Left cardiac atrium (tissue), 4 donors: ENCODE results near the gene ARHGAP9. TPM values are rescaled to one million over a fixed set of nuclear protein-coding genes. Genes with fewer than 3 reads are reported as not detected.
"Not testable (repeated sequence)": the region's sequence is repeated elsewhere in the genome, so short reads cannot be mapped to it uniquely, and the experiment has no call there.

ENCODE experiments used
- ATAC-seq, 2 donors: fragments of 200-7000 bp; cut with Tn5 transposase; one replicate each; pipeline ENCODE4 v1.9.1; 2020; ENCODE audit warnings: mild to moderate bottlenecking in 2 of 2, moderate library complexity in 2 of 2
- DNase-seq: peaks from one replicate; pipeline ENCODE4 v3.0.0-alpha.2; 2020
- intact Hi-C, 2 donors: fragments of 100-400 bp; cut with DNase I; formaldehyde crosslinking; loops; one replicate each; pipeline versions ENCODE4 v1.14.1 to v1.15.1; 2022 to 2023
- total RNA-seq, 2 donors: library from RNA; stranded (reverse); fragmentation: NEBNext Ultra II Directional; extraction: Animal tissue kit (Norgen Biotek cat#: 25700); gene quantifications; one replicate each; pipeline ENCODE4 v1.2.1, GENCODE V29; 2021
- donor health status: DM: no; HTN: yes; CAD: no.
- donor health status: DM: no; HTN: yes; CAD: no; lungs with severe emphysema.
- donor health status: DM: yes; HTN: yes; CAD: no.
- donor health status: Dilated cardiomyopathy.

ARHGAP9 gene
- total RNA-seq, 2 donors from 2014 or later = 8.0 to 15.2 TPM

DNA sequence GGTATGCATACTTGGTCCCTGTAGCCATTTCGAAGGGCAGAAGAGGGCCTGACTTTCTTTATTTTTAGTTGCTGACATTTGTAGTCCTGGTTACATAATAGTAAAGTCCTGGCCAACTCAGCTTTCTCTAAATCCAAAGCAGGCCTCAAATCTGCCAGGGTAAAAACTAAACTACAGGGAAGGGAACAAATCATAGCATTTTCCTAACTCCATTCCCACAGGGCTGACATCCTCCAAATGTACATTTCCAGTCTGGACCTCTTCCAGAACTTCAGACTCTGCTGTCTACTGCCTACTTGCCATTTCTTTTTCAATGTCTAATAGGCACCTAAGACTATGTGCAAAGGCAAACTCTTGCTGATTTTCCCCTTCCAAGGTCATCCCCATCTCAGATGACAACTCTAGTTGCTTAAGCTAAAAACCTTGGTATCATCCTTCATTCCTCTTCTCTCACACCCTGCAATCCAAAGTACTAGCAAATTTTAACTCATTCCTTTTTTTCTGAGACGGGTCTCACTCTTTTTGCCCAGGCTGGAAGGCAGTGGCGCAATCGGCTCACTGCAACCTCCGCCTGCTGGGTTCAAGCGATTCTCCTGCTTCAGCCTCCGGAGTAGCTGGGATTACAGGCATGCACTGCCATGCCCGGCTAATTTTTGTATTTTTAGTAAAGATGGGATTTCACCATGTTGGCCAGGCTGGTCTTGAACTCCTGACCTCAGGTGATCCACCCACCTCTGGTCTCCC, 38.7 kb upstream of the ARHGAP9 start:
- no peak for ATAC-seq
- intact Hi-C loops = no loop called here
- no peak for DNase-seq

DNA sequence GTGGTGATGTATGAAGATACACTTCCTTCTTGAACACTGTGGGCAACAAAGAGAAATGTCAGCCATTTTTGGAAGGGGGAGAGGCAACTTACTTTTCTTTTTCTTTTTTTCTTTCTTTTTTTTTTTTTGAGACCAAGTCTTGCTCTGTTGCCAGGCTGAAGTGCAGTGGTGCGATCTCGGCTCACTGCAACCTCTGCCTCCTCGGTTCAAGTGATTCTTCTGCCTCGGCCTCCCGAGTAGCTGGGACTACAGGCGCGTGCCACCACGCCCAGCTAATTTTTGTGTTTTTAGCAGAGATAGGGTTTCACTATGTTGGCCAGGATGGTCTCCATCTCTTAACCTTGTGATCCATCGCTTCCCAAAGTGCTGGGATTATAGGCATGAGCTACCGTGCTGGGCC, 38.1 kb upstream of the ARHGAP9 start:
- DNase-seq, ATAC-seq, intact Hi-C loops: not testable (repeated sequence)

DNA sequence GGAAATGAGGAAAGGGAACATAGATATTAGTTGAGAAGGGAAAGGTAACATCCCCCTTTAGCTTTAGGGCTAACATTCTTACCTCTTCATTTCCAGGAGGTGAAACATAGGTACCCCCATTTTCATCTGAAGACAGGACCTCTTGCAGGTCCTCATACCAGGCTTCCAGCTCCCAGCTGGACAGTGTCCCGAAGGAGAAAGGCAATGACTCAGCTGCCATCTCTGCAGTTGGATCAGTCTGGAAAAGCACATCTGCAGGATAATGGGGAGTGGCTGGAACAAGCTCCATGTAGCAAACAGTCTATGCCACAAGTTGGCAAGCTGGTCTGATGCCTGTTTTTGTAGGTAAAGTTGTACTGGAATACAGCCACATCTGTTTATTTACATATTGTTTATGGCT, 37.5 kb upstream of the ARHGAP9 start:
- intact Hi-C loops = no loop called here
- DNase-seq (no peak), ATAC-seq (no peak)

DNA sequence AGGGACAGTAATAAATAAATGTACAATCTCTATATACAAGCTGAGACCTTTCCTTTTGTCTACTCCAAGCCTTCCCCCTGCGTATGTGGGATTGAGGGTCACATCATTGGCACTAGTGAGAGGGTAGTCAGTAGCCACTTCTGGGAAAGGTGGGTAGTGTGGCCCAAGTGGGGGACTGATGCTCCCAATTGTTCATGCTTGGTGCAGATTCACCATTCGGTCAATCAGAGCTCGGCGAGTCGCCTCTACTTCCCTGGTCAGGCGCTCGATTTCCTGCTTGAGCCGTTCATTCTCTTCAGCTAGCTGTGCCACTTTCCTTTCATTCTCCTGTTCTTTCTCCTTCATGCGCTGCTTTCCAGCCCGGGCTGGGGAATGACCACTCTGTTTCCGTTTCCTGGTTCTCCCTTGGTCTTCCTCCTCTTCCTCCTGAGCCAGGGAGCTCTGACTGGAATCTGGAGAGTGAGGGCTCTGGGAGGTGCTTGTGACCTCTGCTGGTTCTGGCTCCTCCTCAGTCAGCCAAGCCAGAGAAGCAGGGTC, 37.0 kb upstream of the ARHGAP9 start:
- no peak for DNase-seq
- intact Hi-C loops = no loop called here

DNA sequence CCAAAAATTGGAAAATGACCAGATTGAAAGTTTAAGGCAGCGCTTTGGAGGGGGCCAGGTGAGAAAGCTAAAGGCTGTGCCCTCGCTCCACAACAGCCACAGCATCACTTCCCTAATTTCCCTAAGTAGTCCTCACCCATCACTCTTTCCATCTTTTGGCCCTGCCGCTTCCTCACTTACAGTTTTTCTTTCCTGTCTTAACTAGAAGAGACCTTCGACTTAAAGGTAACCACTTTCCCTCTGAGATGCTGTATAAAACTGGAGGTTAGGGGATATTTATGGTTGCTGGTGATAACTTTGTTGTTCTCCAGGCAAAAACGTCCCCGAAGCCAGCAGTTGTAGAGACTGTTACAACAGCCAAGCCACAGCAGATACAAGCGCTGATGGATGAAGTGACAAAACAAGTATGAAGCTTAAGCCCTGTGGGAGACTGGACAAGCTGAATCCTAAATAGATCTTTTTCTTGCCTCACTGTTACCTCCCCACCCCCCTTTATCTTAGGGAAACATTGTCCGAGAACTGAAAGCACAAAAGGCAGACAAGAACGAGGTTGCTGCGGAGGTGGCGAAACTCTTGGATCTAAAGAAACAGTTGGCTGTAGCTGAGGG, 36.4 kb upstream of the ARHGAP9 start:
- ATAC-seq = no peak
- intact Hi-C loops = no loop called here
- DNase-seq = no peak

More for the DNA sequence above, 37.0 kb upstream of the ARHGAP9 start:
- ATAC-seq = no peak

DNA sequence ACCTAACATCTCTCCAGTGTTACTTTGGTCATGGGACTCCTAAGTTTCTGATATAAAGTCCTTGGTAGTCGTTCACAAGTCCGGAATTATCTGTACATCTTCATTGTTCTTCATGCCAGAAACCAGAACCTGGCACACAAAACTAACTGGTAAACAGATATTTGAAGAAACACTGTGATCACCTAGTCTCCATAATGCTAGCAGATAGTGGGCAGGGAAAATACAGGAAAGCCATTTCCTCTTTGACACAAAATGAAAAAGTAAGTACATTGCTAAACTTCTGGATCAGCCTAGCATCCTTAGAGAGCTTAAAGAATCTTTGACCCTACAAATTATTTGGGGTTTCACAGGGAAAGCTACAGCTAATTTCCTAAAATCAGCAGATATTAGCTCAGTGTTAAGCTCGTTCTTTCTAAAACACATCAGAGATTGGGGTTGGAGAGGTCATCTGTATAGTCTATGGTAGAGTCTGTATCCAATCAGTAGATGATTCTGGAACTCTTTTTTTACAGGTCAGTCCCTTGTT, 35.8 kb upstream of the ARHGAP9 start:
- no peak for DNase-seq
- intact Hi-C loops = no loop called here
- no peak for ATAC-seq

DNA sequence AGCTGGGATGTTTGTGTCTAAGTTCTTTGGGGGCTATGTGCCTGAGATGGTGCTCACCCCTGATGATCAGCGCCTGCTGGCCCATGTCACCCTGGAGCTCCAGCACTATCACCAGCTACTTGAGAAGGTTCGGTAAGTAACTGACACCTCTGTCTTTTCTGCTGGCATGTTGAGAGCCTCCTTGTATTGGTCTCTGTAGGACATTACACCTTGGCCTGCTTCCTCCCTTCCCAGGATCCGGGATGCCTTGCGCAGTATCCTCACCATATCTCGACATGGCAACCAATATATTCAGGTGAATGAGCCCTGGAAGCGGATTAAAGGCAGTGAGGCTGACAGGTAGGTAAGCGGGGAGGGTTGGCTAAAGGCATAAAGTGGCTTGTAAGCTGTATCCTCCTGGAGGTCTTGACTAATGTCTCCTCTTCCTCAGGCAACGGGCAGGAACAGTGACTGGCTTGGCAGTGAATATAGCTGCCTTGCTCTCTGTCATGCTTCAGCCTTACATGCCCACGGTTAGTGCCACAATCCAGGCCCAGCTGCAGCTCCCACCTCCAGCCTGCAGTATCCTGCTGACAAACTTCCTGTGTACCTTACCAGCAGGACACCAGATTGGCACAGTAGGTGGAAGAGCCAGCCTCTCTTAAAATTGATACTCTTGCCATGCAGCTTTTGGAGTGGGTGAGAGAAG, 35.2 kb upstream of the ARHGAP9 start:
- DNase-seq = no peak
- intact Hi-C loops = no loop called here
- no peak for ATAC-seq

DNA sequence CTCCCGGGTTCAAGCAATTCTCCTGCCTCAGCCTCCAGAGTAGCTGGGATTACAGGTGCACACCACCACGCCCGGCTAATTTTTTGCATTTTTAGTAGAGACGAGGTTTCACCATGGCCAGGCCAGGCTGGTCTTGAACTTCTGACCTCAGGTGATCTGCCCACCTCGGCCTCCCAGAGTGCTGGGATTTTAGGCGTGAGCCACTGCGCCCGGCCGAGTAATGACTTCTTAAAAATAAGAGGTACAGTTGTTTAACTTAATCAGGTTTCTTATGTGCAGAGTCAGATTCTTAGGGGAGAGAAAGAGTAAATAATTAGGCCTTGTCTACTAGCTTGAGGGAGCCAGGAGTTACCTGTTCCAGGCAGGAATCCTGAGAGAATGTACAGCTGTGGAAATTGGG, 34.6 kb upstream of the ARHGAP9 start:
- intact Hi-C loops, DNase-seq, ATAC-seq: not testable (repeated sequence)

DNA sequence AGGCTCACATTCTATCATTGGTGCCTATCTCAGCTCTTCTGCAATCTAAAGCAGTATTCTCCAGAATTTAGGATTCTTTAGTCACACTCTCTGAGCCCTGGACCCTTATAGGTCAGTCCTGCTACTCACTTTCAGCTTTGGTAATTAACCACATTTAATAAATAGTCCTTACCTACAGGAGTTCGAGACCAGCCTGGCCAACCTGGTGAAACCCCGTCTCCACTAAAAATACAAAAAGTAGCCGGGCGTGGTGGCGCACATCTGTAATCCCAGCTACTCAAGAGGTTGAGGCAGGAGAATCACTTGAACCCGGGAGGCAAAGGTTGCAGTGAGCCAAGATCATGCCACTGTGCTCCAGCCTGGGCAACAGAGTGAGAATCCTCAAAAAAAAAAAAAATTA, 34.0 kb upstream of the ARHGAP9 start:
- ATAC-seq, DNase-seq, intact Hi-C loops: not testable (repeated sequence)

DNA sequence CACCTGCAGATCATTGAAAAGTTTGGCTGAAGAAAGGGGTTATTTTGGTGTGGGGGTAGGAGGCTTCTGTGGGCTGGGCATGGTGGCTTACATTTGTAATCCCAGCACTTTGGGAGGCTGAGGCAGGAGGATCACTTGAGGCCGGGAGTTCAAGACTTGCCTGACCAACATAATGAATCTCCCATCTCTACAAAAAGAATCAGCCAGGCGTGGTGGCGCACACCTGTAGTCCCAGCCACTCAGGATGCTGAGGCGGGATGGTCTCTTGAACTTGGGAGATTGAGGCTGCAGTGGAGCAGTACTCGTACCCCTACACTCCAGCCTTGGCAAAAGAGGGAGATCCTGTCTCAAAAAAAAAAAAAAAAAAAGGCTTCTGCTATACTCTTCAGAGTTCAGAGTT, 33.6 kb upstream of the ARHGAP9 start:
- intact Hi-C loops = no loop called here
- DNase-seq (no peak), ATAC-seq (no peak)

DNA sequence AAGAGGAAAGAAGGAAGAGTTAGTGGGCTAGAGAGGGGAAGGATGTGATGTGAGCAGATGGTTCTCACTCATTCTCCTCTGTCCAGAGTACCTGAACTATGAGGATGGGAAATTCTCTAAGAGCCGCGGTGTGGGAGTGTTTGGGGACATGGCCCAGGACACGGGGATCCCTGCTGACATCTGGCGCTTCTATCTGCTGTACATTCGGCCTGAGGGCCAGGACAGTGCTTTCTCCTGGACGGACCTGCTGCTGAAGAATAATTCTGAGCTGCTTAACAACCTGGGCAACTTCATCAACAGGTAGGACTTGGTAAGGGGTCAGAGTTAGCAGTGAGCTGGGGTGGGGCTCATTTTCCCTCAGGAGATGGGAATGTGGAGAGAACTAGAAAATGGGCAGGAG, 33.0 kb upstream of the ARHGAP9 start:
- ATAC-seq (no peak), DNase-seq (no peak)
- intact Hi-C loops = no loop called here

DNA sequence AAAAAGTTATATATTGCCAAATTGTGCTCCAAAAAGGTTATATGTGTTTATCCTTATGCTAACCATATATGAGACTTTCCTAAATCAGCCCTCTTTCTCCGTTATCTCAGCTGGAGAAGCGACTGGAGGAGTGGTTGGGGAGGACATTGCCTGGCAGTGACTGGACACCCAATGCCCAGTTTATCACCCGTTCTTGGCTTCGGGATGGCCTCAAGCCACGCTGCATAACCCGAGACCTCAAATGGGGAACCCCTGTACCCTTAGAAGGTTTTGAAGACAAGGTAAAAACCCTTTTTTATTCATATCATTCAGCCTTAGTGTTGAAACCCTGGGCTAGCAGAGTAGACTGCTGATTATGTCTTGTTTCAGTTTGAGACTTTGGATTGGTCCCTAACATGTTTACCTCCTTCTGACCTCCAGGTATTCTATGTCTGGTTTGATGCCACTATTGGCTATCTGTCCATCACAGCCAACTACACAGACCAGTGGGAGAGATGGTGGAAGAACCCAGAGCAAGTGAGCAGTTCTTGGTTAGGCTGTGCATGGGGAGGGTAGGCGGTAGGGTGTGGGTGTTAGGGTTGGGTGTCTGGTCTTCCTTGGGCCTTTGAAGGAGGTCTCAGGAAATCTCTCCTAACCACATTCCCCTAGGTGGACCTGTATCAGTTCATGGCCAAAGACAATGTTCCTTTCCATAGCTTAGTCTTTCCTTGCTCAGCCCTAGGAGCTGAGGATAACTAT, 32.1 kb upstream of the ARHGAP9 start:
- ATAC-seq = no peak
- intact Hi-C loops = no loop called here
- no peak for DNase-seq

DNA sequence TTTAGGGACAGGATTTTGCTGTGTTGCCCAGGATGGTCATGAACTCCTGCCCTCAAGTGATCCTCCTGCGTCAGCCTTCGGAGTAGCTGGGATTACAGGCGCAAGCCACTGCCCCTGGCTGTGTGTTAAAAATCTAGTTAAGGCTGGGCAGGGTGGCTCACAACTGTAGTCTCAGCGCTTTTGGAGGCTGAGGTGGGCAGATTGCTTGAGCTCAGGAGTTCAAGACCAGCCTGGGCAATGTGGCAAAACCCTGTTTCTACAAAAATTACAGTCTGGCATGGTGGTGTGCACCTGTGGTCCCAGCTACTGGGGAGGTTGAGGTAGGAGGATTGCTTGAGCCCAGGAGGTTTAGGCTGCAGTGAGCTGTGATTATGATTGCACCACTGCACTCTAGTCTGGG, 31.5 kb upstream of the ARHGAP9 start:
- no peak for DNase-seq
- no peak for ATAC-seq
- intact Hi-C loops = no loop called here

DNA sequence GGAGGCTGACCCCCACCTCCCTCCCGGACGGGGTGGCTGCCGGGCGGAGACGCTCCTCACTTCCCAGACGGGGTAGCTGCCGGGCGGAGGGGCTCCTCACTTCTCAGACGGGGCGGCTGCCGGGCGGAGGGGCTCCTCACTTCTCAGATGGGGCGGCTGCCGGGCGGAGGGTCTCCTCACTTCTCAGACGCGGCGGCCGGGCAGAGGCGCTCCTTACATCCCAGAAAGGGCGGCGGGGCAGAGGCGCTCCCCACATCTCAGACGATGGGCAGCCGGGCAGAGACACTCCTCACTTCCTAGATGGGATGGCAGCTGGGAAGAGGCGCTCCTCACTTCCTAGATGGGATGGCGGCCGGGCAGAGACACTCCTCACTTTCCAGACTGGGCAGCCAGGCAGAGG, 28.1 kb upstream of the ARHGAP9 start:
- intact Hi-C loops, ATAC-seq, DNase-seq: not testable (repeated sequence)

DNA sequence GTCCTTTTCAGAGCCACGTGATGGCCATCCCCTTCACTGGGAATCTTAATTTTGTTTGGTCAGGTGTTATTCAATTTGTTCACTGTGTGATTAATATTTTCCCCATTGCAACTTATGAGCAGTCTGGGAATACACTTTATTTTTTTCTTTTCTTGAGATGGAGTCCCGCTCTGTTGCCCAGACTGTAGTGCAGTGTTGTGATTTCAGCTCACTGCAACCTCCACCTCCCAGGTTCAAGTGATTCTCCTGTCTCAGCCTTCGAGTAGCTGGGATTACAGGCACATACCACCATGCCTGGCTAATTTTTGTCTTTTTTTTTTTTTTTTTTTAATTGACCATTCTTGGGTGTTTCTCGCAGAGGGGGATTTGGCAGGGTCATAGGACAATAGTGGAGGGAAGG, 26.9 kb upstream of the ARHGAP9 start:
- DNase-seq, ATAC-seq, intact Hi-C loops: not testable (repeated sequence)

DNA sequence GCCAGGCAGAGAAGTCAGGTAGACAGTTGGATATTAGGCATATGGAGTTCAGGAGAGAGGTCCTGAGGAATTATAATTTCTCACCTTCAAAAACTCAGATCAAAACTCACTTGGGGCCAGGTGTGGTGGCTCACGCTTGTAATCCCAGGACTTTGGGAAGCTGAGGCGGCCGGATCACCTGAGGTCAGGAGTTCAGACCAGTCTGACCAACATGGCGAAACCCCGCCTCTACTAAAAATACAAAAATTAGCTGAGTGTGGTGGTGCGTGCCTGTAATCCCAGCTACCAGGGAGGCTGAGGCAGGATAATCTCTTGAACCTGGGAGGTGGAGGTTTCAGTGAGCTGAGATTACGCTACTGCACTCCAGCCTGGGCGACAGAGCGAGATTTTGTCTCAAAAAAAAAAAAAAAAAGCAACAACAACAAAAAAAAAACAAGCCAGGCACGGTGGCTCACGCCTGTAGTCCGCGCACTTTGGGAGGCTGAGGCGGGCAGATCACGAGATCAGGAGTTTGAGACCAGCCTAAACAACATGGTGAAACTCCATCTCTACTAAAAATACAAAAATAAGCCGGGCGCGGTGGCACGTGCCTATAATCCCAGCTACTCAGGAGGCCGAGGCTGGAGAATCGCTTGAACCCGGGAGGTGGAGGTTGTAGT, 22.8 kb upstream of the ARHGAP9 start:
- not testable (repeated sequence) for ATAC-seq, DNase-seq

DNA sequence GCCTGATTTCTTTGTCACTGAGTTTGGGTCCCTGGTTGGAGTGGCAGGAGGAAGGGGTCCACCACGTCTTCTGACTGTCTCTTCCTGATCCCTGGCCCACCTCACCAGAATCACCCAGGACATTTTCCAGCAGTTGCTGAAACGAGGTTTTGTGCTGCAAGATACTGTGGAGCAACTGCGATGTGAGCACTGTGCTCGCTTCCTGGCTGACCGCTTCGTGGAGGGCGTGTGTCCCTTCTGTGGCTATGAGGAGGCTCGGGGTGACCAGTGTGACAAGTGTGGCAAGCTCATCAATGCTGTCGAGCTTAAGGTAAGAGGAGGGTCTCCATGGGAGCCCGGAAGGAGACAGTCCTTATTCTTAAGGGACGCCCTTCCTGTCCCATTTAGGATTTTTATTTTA, 20.5 kb upstream of the ARHGAP9 start:
- intact Hi-C loops = no loop called here
- DNase-seq (no peak), ATAC-seq (no peak)

More for the DNA sequence above, 22.8 kb upstream of the ARHGAP9 start:
- intact Hi-C loops = not testable (repeated sequence)

DNA sequence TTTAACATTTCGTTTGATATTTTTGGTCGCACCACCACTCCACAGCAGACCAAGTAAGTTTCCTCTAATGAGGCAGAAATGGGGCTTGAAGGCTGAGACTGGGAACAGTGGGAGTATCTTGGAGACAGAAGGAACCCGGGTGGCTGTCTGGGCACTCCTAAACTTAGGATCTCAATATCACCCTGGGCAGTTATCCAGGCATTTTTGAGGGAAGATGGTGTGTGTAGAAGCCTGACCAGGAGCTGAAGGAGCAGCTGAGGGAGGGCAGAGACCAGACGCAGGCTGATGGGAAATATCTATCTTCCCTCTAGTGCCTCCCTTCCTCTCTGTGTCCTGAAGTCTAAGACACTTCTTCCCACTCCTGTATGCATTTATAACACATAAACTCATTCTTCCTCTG, 18.9 kb upstream of the ARHGAP9 start:
- ATAC-seq (no peak), DNase-seq (no peak)
- intact Hi-C loops = no loop called here

DNA sequence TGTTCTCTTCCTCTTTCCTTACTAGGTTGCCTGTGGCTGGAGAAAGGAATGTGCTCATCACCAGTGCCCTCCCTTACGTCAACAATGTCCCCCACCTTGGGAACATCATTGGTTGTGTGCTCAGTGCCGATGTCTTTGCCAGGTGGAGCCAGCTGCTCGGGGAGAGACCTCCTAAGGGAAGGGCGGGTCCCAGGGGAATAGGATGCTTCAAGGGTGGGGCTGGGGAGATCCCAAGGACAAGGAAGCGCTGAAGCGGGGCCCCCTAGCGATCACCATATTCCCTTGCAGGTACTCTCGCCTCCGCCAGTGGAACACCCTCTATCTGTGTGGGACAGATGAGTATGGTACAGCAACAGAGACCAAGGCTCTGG, 18.5 kb upstream of the ARHGAP9 start:
- DNase-seq (no peak), ATAC-seq (no peak)
- intact Hi-C loops = no loop called here
